Measurements from ENCODE around the gene TLL1.

DNA sequence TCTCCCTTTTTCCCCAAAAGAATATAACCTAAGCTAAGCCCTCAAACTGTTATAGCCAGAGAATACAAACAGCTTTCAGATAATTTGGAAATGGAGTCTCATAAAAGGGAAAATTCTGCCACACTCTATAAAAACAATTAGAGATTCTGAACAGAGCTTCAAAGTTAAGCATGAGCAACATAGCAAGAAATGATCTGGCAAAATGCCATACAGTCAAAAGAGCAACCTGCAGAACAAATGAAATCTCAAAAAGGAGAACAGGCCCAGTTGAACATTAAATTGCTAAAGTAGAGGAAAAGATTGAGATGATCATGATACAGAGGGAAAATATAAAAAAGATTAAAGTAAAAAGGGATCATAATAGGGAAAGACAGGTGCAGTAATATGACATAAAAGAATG is 250.5 kb downstream of the TLL1 start:
- TF ChIP-seq POLR2A (IDR thresholded peaks at IDR 0.05; ENCODE audit: low read length) (no peak), GATA1 (IDR thresholded peaks at IDR 0.05; ENCODE audit: low read depth, low read length) (no peak)

Data from erythroblast (primary cell).